ENCODE results near the gene DOCK2. TPM values are rescaled to one million over a fixed set of nuclear protein-coding genes. Genes with fewer than 3 reads are reported as not detected.

Gene DOCK2
- total RNA-seq, 1 experiment from 2014 or later, result 0.26 TPM

- H3K27ac ChIP-seq (ENCODE audit: low read length), result no peak overlapping the region
- H3K9ac ChIP-seq (ENCODE audit: low read length), result no peak overlapping the region
- H2AFZ ChIP-seq (ENCODE audit: low read length), result no peak overlapping the region
- H3K79me2 ChIP-seq (ENCODE audit: low read length), result no peaks in the 10 kb centered on the region
- no peak for TF ChIP-seq EZH2phosphoT487 (IDR thresholded peaks at IDR 0.05; ENCODE audit: borderline replicate concordance, low read length)
- TF ChIP-seq EZH2 (IDR thresholded peaks at IDR 0.05; ENCODE audit: low read length, unreplicated experiment), result no peak
- H3K9me3 ChIP-seq (ENCODE audit: low read length), result no peaks in the 10 kb centered on the region
- no peak overlapping the region for H3K4me2 ChIP-seq (ENCODE audit: low read length)
- POLR2A ChIA-PET (ENCODE audit: unreplicated experiment), result no interaction called here
- peaks cover 10% of the 10 kb centered on the region for H3F3A ChIP-seq (ENCODE audit: low read length, unreplicated experiment)
- H3K4me3 ChIP-seq (ENCODE audit: low read length), result no peak overlapping the region
- no peaks in the 10 kb centered on the region for H4K20me1 ChIP-seq (ENCODE audit: low read length)
- CTCF ChIA-PET, result no interaction called here
- no peaks in the 10 kb centered on the region for H3K36me3 ChIP-seq (ENCODE audit: low read depth, low read length)
- intact Hi-C loops (cut with micrococcal nuclease), result no loop called here
- no TSS peak for BruUV-seq (replicated peaks)
- H3K4me1 ChIP-seq (ENCODE audit: insufficient read depth, low read length), result peaks cover 28% of the 10 kb centered on the region
- ATAC-seq, result no peak
- DNase-seq, result no peak
- H3K27me3 ChIP-seq (ENCODE audit: low read length), result no peaks in the 10 kb centered on the region
- H3K9me2 ChIP-seq (replicated peaks; ENCODE audit: low read length), result no peaks in the 10 kb centered on the region
Observed at GRCh38 chr5:169694091-169694625, 57.1 kb downstream of the DOCK2 start.

- Histone ChIP-seq H2AFZ (ENCODE audit: low read length) (no peak overlapping the region), H3K27ac (ENCODE audit: low read length) (peak overlapping the region; percentile 82), H4K20me1 (ENCODE audit: low read length) (no peaks in the 10 kb centered on the region), H3K36me3 (ENCODE audit: low read depth, low read length) (no peaks in the 10 kb centered on the region), H3K9me2 (replicated peaks; ENCODE audit: low read length) (no peaks in the 10 kb centered on the region), H3F3A (ENCODE audit: low read length, unreplicated experiment) (peaks cover 10% of the 10 kb centered on the region), H3K79me2 (ENCODE audit: low read length) (no peaks in the 10 kb centered on the region), H3K9ac (ENCODE audit: low read length) (peak overlapping the region; percentile 30), H3K9me3 (ENCODE audit: low read length) (no peaks in the 10 kb centered on the region), H3K4me2 (ENCODE audit: low read length) (peak overlapping the region; percentile 73), H3K4me1 (ENCODE audit: insufficient read depth, low read length) (peaks cover 28% of the 10 kb centered on the region), H3K27me3 (ENCODE audit: low read length) (no peaks in the 10 kb centered on the region), H3K4me3 (ENCODE audit: low read length) (peak overlapping the region; percentile 3; the same call in 1 of the 2 replicates)
- DNase-seq (peak; percentile 28), ATAC-seq (no peak)
- POLR2A ChIA-PET (ENCODE audit: unreplicated experiment), result no interaction called here
- intact Hi-C loops (cut with micrococcal nuclease), result loop anchor here (5.0 kb wide), 1 partner anchor 708 kb away; no protein-coding TSS in a partner anchor
- TF ChIP-seq EZH2phosphoT487 (IDR thresholded peaks at IDR 0.05; ENCODE audit: borderline replicate concordance, low read length) (no peak), CTCF (conservative IDR thresholded peaks at IDR 0.05; ENCODE audit: low read depth, low read length) (no peak), EZH2 (IDR thresholded peaks at IDR 0.05; ENCODE audit: low read length, unreplicated experiment) (no peak)
- CTCF ChIA-PET, result interaction anchor here (0.6 kb wide), 1 partner anchor 27 kb away, joined by 5 read pairs; no protein-coding TSS in a partner anchor
- BruUV-seq (replicated peaks), result no TSS peak
Observed at GRCh38 chr5:169695025-169695625, 58.0 kb downstream of the DOCK2 start.

DNA sequence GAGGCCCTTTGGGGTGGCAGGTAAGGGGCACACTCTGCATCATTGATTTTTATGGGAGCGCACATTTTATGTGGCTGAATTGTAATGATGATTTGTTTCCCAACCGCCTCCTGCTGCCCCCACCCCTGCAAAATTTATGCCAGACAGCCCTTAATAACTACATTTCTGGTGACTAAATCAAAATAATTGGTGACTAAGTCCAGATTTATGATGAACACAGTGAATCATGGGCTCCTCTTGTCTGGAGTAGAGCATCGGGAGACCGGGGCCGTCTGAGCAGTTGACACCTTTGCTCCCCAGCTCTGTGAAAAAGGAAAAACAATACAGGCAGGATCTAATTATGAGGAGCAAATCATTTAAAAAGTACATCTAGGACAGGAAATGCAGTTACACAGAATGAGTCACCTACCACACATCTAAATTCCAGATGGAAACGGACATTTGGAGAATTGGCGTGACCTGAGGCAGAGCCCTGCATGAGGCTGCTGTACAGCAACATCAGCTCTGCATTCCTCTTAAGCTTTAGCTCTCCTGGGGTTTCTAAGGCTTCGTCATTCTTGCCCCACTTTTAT, 58.9 kb downstream of the DOCK2 start:
- Histone ChIP-seq H3K27ac (ENCODE audit: low read length) (peak overlapping the region; percentile 82), H3K4me2 (ENCODE audit: low read length) (peak overlapping the region; percentile 73), H3K9me2 (replicated peaks; ENCODE audit: low read length) (no peaks in the 10 kb centered on the region), H3K9me3 (ENCODE audit: low read length) (no peaks in the 10 kb centered on the region), H2AFZ (ENCODE audit: low read length) (peak overlapping the region; percentile 7; the same call in 1 of the 2 replicates), H3F3A (ENCODE audit: low read length, unreplicated experiment) (peaks cover 10% of the 10 kb centered on the region), H3K79me2 (ENCODE audit: low read length) (no peaks in the 10 kb centered on the region), H3K27me3 (ENCODE audit: low read length) (no peaks in the 10 kb centered on the region), H3K4me3 (ENCODE audit: low read length) (peak overlapping the region; percentile 32; the same call in 1 of the 2 replicates), H3K9ac (ENCODE audit: low read length) (peak overlapping the region; percentile 30), H3K4me1 (ENCODE audit: insufficient read depth, low read length) (peaks cover 28% of the 10 kb centered on the region), H3K36me3 (ENCODE audit: low read depth, low read length) (no peaks in the 10 kb centered on the region), H4K20me1 (ENCODE audit: low read length) (no peaks in the 10 kb centered on the region)
- ChIA-PET CTCF (interaction anchor here (0.6 to 1.3 kb wide), 2 partner anchors 45 to 520 kb away, joined by 4 read pairs; no protein-coding TSS in a partner anchor), POLR2A (ENCODE audit: unreplicated experiment) (interaction anchor here (0.5 to 0.6 kb wide), 4 partner anchors 45 to 413 kb away, joined by 4 to 5 read pairs (median 4); partner anchors contain the start of gene SLIT3)
- no TSS peak for BruUV-seq (replicated peaks)
- intact Hi-C loops (cut with micrococcal nuclease), result loop anchor here (1.0 to 5.0 kb wide), 7 partner anchors 27 to 709 kb away; partner anchors contain the start of gene INSYN2B
- TF ChIP-seq EZH2phosphoT487 (IDR thresholded peaks at IDR 0.05; ENCODE audit: borderline replicate concordance, low read length), result no peak
- no peak for TF ChIP-seq CTCF (conservative IDR thresholded peaks at IDR 0.05; ENCODE audit: low read depth, low read length)
- TF ChIP-seq EZH2 (IDR thresholded peaks at IDR 0.05; ENCODE audit: low read length, unreplicated experiment), result no peak
- ATAC-seq (peak; percentile 87), DNase-seq (peak; percentile 96)

Measured in PC-3 (cell line).